ENCODE results near the gene CXADR. TPM values are rescaled to one million over a fixed set of nuclear protein-coding genes. Genes with fewer than 3 reads are reported as not detected.

Gene CXADR
- total and polyA plus RNA-seq, 9 of the 15 experiments (the other 6 are each of a cell fraction or from before 2014, with no cell fraction given), result 0.01 to 0.41 (median 0.14) TPM

DNA sequence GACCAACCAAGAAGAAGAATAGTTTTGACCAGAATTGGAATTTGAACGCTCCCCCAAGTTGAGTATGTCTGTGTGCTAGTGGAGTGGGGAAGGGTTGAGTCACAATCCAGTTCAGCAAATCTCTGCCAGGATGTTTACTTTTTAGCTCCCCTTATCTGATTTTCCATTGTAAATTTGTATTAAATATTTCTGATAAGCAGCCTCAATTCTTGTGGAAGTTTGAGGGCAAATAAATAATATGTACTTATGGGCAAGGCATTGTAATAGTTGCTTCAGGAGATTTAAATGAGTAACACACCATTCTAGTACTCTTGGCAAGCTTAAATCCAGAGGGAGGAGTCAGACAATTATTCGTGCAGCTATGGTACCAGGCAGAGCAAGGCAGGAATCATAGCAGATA lies 14.4 kb downstream of the CXADR start (continued):
- TF ChIP-seq HMGXB4 (CRISPR knock-in tag; IDR thresholded peaks at IDR 0.05) (no peak), ZNF655 (CRISPR knock-in tag; IDR thresholded peaks at IDR 0.05) (no peak), RBM34 (IDR thresholded peaks at IDR 0.05; ENCODE audit: borderline replicate concordance, insufficient read depth, low read length) (no peak)

- H3K27ac ChIP-seq (ENCODE audit: extremely low read depth, low read depth, low read length), result no peak overlapping the region
- no peaks in the 10 kb centered on the region for H3K36me3 ChIP-seq (ENCODE audit: control insufficient read depth, insufficient read depth, low read length)
- DNase-seq (ENCODE audit: extremely low read depth in 1 of 4, low spot score in 3 of 4) (no peak), FAIRE-seq (no peak), ATAC-seq (no peak)
- no peak overlapping the region for H2AFZ ChIP-seq (ENCODE audit: low read depth, low read length)
- no peaks in the 10 kb centered on the region for H3K79me2 ChIP-seq (ENCODE audit: control insufficient read depth, insufficient read depth, low read length)
- no peaks in the 10 kb centered on the region for H3K9me1 ChIP-seq (ENCODE audit: control insufficient read depth, insufficient read depth, low read length)
- H3K4me3 ChIP-seq, result no peak overlapping the region
- intact Hi-C loops (cut with micrococcal nuclease) (no loop called here), in situ Hi-C loops (cut with MboI) (no loop called here)
- H3K4me1 ChIP-seq (replicated peaks in 1 of 2; ENCODE audit: control insufficient read depth in 2 of 2, insufficient read depth in 2 of 2, low read length in 2 of 2), result no peaks in the 10 kb centered on the region
- ChIA-PET CTCF (ENCODE audit: low intra/inter-chr PET ratio) (no interaction called here), POLR2A (no interaction called here)
- H3K9me3 ChIP-seq (replicated peaks; ENCODE audit: control insufficient read depth, insufficient read depth, low read depth, low read length), result no peaks in the 10 kb centered on the region
- H3K9ac ChIP-seq (ENCODE audit: insufficient read depth in 1 of 2, low read depth in 2 of 2, low read length in 2 of 2), result no peak overlapping the region
- BruUV-seq (replicated peaks), result no TSS peak
- H3K27me3 ChIP-seq (ENCODE audit: control insufficient read depth in 2 of 2, insufficient read depth in 2 of 2, low read length in 2 of 2), result no peaks in the 10 kb centered on the region
- no peak overlapping the region for H3K4me2 ChIP-seq (ENCODE audit: insufficient read depth, low read length)
- WGBS (ENCODE audit: insufficient coverage, low coverage, missing lambda C conversion rate), result 11% methylated on average over 5 of the region's 5 CpGs
- no peaks in the 10 kb centered on the region for H4K20me1 ChIP-seq (replicated peaks; ENCODE audit: control insufficient read depth, insufficient read depth, low read length)
- TF ChIP-seq ZNF764 (CRISPR knock-in tag; IDR thresholded peaks at IDR 0.05; ENCODE audit: low read depth) (no peak), TFAP4 (CRISPR knock-in tag; IDR thresholded peaks at IDR 0.05; ENCODE audit: borderline replicate concordance) (no peak), CHD2 (IDR thresholded peaks at IDR 0.05; ENCODE audit: low read depth, low read length) (no peak), ZNF57 (CRISPR knock-in tag; IDR thresholded peaks at IDR 0.05) (no peak), CBX8 (IDR thresholded peaks at IDR 0.05; ENCODE audit: borderline replicate concordance, extremely low read depth, low read depth, low read length, poor library complexity, severe bottlenecking) (no peak), SMARCA4 (IDR thresholded peaks at IDR 0.05) (no peak), RREB1 (CRISPR knock-in tag; IDR thresholded peaks at IDR 0.05) (no peak), CXXC5 (CRISPR knock-in tag; IDR thresholded peaks at IDR 0.05) (no peak), SRSF1 (IDR thresholded peaks at IDR 0.05; ENCODE audit: low read depth, low read length) (no peak)
Observed at GRCh38 chr21:17527711-17528110, 14.9 kb downstream of the CXADR start.

Measured in K562 (cell line).